HG02981 (cell line): ENCODE results near the gene IQGAP3.

ENCODE experiments used
- ATAC-seq: cut with Tn5 transposase; IDR thresholded peaks from one replicate; pipeline ENCODE4 v1.9.1; 2021; ENCODE audit warnings: mild to moderate bottlenecking, moderate library complexity; ENCODE audit not compliant: unreplicated experiment

The IQGAP3 gene

DNA sequence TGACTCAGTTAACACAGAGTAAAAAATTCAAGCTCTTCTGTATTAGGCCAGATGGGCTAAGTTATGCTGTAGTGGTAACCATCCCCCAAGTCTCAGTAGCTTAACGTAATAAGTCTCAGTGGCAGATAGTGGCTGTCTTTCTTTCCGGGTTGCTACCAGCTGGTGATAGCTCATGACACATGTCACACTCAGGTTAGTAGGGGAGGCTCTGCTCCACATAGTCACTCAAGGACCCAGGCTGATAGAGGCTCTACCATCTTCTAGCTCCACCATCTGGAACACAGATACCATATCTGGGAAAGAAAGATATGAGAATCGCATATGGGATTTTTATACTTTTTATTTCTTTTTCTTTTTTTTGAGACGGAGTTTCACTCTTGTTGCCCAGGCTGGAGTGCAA is 55.5 kb downstream of the IQGAP3 start:
- no peak for ATAC-seq

- no peak for ATAC-seq
These were observed 56.4 kb downstream of the IQGAP3 start for GRCh38 chr1:156515956-156516355.

DNA sequence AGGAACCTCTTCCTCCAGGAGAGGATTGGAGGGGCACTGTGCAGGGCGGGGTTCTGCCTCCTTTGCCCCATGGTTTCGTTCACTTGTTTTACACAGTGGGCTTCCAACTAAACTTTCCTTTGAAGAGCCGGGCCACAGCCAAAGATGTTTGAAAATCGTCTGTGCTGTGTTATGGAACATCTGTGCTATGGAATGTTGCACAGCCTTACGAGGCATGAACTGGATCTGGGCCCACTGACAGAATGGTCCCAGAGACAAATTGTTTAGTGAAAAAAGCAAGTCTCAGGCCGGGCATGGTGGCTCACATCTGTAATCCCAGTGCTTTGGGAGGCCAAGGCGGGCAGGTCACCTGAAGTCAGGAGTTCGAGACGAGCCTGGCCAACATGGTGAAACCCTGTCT is 59.2 kb downstream of the IQGAP3 start:
- ATAC-seq = no peak

DNA sequence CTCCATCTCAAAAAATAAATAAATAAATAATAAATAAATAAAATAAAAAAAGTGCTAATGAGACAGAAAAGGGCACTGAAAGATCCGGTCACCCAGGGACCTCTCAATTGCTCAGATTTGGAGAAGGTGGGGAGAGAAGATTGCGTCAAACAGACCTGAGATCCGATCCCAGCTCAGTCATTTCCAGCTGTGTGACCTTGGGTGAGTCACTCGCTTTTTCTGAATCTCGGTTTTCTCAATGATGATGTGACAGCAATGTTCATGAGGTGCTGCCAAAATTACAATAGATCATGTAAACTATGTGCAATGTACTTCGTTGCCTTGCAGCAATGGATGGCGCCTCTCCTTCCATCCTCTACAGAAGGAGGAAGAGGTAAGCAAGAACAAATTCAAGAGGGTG is 60.7 kb downstream of the IQGAP3 start:
- no peak for ATAC-seq

DNA sequence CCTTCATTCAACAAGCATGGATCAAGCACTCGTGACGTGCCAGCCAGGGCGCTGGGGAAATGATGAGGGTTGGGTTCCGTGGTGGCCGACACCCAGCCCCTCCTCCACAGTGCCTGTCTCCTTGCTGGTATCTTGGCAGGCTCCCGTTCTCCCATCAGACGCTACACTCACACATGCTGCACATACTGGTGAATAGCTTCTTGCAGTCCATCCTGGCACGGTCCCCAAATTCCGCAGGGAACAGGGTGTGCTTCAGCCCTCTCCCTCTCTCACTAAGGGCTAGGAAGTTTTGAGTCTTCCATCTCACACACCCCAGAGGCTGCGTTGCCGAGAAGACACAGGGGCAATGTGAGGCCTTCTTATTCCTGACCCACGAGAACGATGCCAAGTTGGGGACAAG is 61.7 kb downstream of the IQGAP3 start:
- no peak for ATAC-seq

- ATAC-seq = no peak
These were observed 62.8 kb downstream of the IQGAP3 start for GRCh38 chr1:156509424-156510034.

DNA sequence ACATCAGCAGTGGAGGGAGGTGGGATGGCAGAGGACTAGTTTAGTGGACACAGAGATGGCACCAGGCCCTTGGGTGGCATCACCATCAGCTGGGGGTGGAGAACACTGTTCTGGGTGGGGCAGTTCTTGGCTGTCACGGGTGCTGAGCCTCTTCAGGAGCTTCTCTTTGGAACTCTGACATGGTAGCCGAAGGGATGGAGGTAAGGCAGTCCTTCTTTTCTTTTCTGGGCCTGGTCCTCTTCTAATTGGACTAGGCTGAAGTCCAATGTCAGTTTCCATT is 63.5 kb downstream of the IQGAP3 start:
- no peak for ATAC-seq

DNA sequence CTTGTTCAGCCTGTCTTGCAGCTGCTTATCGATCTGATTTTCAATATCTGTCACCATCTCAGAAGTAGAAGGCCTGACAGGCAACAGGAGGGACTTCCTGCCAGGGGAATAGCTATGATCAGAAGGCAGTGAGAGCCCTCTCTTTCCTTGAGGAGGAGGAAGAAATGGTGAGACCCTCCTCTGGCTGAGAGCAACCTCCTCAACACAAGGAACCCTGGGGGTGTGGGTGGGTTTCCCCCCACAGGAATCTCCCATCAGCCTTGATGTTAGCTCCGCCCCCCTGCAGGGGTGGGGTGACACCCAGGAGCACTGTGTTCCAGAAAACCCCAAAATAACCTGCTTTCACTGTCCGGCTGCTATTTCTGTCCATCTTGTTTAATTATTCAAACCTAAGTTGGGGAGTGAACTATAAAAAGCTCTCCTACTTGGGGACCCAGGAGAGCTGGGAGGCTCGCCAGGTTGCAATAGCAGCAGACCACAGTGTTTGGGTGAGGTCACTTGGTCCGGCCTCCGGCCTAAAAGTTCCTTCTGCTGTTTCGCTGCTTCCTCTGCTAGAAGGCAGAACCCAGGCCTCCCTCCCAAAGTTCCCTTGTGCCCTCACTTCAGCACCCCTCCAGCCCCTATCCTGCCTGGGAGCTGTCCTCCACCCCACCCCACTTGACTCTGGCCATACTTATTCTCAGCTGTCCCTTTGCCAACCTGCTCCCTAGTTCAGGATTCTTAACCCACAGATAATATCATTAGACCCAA is 64.0 kb downstream of the IQGAP3 start:
- ATAC-seq = no peak

- ATAC-seq = no peak
These were observed 65.9 kb downstream of the IQGAP3 start for GRCh38 chr1:156506450-156506849.

DNA sequence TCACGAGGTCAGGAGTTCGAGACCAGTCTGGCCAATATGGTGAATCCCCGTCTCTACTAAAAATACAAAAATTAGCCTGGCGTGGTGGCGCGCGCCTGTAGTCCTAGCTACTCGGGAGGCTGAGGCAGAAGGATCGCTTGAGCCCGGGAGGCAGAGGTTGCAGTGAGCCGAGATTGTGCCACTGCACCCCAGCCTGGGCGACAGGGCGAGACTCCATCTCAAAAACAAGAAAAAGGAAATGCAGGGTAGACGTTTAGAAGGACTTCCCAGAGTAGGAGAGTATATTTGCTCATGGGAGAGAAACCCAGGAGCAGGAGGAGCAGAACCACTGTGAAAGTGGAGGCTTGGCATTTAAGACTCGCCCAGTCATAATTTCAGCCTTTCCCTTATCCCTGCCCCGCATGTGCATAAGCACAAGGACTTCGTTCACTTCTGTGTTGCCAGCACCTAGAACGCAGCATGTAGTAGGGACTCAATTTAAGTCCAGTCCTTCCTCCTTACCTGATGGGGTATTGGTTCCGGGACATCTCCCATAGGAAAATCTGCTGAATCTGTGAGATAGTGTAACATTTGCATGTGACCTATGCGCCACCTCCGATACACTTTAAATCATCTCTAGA is 66.6 kb downstream of the IQGAP3 start:
- no peak for ATAC-seq

GRCh38 chr1:156504821-156505678 is 67.3 kb downstream of the IQGAP3 start:
- peak; percentile 35 for ATAC-seq

DNA sequence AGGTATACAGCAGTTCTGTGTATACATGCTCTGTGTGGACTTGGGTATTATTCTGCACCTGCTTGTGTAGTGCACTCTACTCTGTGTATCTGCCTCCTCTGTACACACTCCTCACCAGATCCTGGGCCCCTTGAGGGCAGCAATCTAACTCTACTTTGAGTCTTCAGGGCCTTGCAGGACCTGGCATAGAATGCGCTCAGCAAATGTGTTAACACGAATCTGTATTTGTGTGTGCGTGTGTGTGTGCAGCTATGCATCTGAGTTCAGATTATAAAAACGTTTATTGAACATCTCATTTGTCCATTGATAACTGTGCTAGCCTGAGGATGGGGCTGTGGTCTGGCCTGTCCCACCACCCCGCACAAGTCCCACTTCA is 67.9 kb downstream of the IQGAP3 start:
- no peak for ATAC-seq

GRCh38 chr1:156503698-156504437 is 68.5 kb downstream of the IQGAP3 start:
- ATAC-seq = no peak

DNA sequence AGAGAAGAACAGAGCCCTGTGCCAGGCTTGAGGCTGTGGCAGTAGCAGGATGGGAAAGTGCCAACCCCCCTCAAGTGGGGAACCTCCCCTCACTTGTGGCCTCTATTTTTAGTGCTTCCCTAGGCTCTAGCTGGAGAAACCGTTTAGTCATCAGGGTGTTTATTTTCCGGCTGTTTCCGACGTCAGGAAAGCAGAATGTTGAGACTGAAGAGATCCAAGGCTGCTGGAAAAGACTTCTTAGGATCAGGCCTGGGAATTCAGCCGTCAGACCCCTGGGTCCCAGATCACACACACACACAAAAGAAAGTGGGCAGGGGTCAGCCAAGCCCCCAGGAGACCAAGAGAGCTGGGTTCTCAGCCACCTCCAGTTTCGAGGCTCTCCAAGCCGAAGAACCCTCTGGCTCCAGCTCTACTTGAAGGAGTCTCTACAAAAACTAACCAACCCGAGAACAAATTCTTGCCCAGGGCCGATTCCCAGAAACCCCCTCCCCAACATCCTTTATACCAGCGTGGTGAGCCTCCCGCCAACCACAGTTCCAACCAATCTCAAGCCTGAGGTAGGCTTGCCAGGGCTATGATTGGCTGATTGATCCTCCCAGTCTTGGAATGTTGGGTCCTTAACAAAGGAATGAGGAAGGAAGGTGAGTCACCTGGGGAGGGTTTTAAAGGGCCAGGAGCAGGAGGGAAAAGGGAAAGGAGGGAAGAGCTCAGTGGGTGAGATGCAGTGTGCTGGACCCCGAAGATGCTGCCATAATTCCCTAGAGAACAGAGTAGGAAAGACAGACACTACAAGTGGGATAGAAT is 69.3 kb downstream of the IQGAP3 start:
- ATAC-seq = no peak

DNA sequence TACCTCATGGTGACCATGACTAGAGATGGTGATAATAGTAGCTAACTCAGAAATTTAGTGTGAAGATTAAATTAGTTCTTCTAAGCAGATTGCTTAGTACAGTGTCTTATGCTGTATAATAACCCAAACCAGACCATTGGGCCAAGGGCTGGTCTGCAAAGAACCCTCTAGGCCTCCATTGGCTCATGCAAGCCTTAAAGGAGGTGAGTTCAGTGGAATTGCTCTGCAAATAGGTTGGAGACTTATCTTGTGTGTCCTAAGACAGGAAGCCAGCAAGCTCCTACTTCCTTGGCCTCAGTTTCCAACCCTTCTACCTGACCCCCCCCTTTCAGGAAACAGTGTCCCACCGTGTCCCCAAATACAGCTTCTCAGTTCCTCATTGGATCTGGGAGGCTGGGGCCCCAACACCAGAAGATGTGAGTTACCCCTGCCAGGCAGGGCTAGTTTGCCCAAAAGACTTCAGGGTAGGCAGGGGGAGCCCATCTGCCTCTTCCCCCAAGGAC is 69.9 kb downstream of the IQGAP3 start:
- ATAC-seq = no peak

GRCh38 chr1:156500793-156501506 is 71.4 kb downstream of the IQGAP3 start:
- peak; percentile 42 for ATAC-seq

GRCh38 chr1:156500543-156500792 is 71.9 kb downstream of the IQGAP3 start, which contains the start of gene MEF2D:
TSS of gene MEF2D (minus strand) at chr1:156500775. CDS start at chr1:156483292, 17,483 bp downstream.
- ATAC-seq = peak; percentile 0

DNA sequence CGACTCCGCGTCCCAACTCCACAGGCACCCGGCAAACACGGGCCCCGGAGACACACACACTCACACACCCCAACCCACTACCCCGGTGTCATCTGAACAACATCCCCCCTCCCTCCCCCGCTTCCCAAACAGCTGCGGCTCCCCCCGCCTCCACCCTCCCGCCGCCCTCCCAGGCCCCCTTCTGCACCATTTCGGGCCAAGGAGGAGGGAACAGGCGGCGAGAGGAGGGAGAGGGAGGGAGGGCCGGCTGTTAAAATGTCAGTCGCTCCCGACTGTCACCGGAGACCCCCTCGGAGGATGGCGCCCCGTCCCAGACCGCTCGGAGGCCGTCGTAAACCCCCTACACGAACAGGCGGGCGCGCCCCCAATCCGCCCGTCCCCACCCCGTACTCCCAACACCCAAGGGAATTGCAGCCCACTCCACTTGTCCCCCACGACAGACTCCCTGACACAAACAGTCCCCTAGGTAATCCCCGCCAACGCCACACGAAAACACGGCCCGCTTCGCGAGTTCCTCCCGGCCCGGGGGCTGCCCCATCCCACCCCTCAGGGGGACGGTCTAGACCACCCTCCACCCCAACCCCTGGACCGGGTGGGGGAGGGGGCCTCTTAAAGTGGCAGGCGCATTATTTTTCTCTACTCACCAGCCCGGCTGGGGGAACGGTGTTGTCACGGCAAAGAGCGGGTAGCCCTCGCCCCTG is 72.4 kb downstream of the IQGAP3 start:
- ATAC-seq = peak; percentile 2
